H1 (cell line): Measurements from ENCODE around the gene HIBADH. TPM values are rescaled to one million over a fixed set of nuclear protein-coding genes. Genes with fewer than 3 reads are reported as not detected.

Experiments used
- CTCF ChIA-PET: fragments of 300-600 bp; sonication (Branson Sonifier 250); formaldehyde crosslinking; loops from one replicate; lab custom pipeline; 2021; ENCODE audit not compliant: partially characterized antibody; lab: Charles Lee
- POLR2A ChIA-PET: fragments of 300-600 bp; sonication (Branson Sonifier 250); formaldehyde crosslinking; loops from one replicate; lab custom pipeline; 2021; ENCODE audit warnings: inconsistent platforms; ENCODE audit not compliant: partially characterized antibody; lab: Charles Lee
- DNase-seq, 2 experiments: peaks; one replicate each; pipeline versions ENCODE4 v3.0.0 to v3.0.0-alpha.2; 2010 to 2022; ENCODE audit warnings: low spot score in 2 of 2, low read depth in 1 of 2, mixed read lengths in 1 of 2
- FAIRE-seq: peaks from 2 replicates; lab custom pipeline; 2011; peaks lifted over from hg19 to GRCh38; lab: Jason Lieb, UNC
- H2AFZ ChIP-seq: 2 replicates; pipeline ENCODE4 v1.8.1; 2012; ENCODE audit warnings: low read length, inconsistent platforms
- H2AK5ac ChIP-seq: 2 replicates; pipeline ENCODE4 v1.6.1; 2013; ENCODE audit warnings: low read depth, low read length
- H2BK120ac ChIP-seq: replicated peaks from 2 replicates; pipeline ENCODE3; 2013; ENCODE audit warnings: low read depth, low read length, inconsistent platforms
- H2BK12ac ChIP-seq: 2 replicates; pipeline ENCODE4 v1.6.1; 2013; ENCODE audit warnings: low read depth, low read length
- H2BK15ac ChIP-seq: 2 replicates; pipeline ENCODE4 v1.6.1; 2013; ENCODE audit warnings: low read length
- H2BK20ac ChIP-seq: 2 replicates; pipeline ENCODE4 v1.6.1; 2013; ENCODE audit warnings: low read length
- H2BK5ac ChIP-seq: 2 replicates; pipeline ENCODE4 v1.6.1; 2013; ENCODE audit warnings: low read depth, low read length
- H3K14ac ChIP-seq: 2 replicates; pipeline ENCODE4 v1.6.1; 2013; ENCODE audit warnings: inconsistent platforms; ENCODE audit not compliant: insufficient read length
- H3K18ac ChIP-seq: 2 replicates; pipeline ENCODE4 v1.6.1; 2013; ENCODE audit warnings: low read length; ENCODE audit errors: extremely low read depth
- H3K23ac ChIP-seq: 2 replicates; pipeline ENCODE4 v1.6.1; 2013; ENCODE audit warnings: inconsistent platforms; ENCODE audit not compliant: insufficient read length
- H3K23me2 ChIP-seq: 2 replicates; pipeline ENCODE4 v1.6.1; 2013; ENCODE audit warnings: low read depth, low read length
- H3K27ac ChIP-seq: 2 replicates; pipeline ENCODE4 v1.6.1; 2011; ENCODE audit warnings: low read depth, low read length, inconsistent platforms
- H3K27me3 ChIP-seq, 4 experiments: replicated peaks in 1 of 4; 1 replicate in 1 of 4; 2 replicates in 3 of 4; pipeline versions ENCODE4 v1.6.1 to v1.8.1; 2011 to 2013; ENCODE audit warnings: low read length in 3 of 4, mild to moderate bottlenecking in 3 of 4, inconsistent platforms in 2 of 4, mixed read lengths in 2 of 4, moderate library complexity in 1 of 4; ENCODE audit not compliant: control insufficient read depth in 3 of 4, insufficient read depth in 3 of 4; ENCODE audit errors: extremely low read depth in 1 of 4
- H3K36me3 ChIP-seq, 4 experiments: 2 replicates each; pipeline versions ENCODE4 v1.6.1 to v1.8.1; 2011 to 2013; ENCODE audit warnings: mild to moderate bottlenecking in 4 of 4, low read length in 3 of 4, moderate library complexity in 2 of 4, control low read depth in 1 of 4, inconsistent platforms in 1 of 4; ENCODE audit not compliant: insufficient read depth in 4 of 4, control insufficient read depth in 2 of 4
- H3K4ac ChIP-seq: replicated peaks from 2 replicates; pipeline ENCODE3; 2013; ENCODE audit warnings: low read length, low read depth, mixed read lengths, inconsistent platforms; ENCODE audit not compliant: insufficient read length
- H3K4me1 ChIP-seq, 4 experiments: replicated peaks in 1 of 4; 1 replicate in 1 of 4; 2 replicates in 3 of 4; pipeline versions ENCODE4 v1.6.1 to v1.8.1; 2011 to 2013; ENCODE audit warnings: low read length in 3 of 4, inconsistent platforms in 2 of 4, mixed read lengths in 1 of 4; ENCODE audit not compliant: insufficient read depth in 4 of 4, control insufficient read depth in 3 of 4
- H3K4me2 ChIP-seq, 2 experiments: 2 replicates each; pipeline versions ENCODE4 v1.6.1 to v1.8.1; 2011 to 2013; ENCODE audit warnings: low read depth in 2 of 2, low read length in 2 of 2, control low read depth in 1 of 2, inconsistent platforms in 1 of 2, mild to moderate bottlenecking in 1 of 2; ENCODE audit not compliant: insufficient read depth in 1 of 2
- H3K4me3 ChIP-seq, 4 experiments: fragments of 200-600, 300-600 bp in 1 of 4; sonication (generic), shearing (Covaris generic), sonication (Bioruptor Twin) in 1 of 4; 2 replicates each; pipeline versions ENCODE4 v1.5.1 to v1.8.1; 2011 to 2016; ENCODE audit warnings: low read length in 4 of 4, low read depth in 3 of 4, control low read depth in 2 of 4, inconsistent platforms in 2 of 4, mild to moderate bottlenecking in 2 of 4, mixed read lengths in 1 of 4, moderate library complexity in 1 of 4; ENCODE audit not compliant: insufficient read depth in 2 of 4; ENCODE audit errors: extremely low read depth in 1 of 4
- H3K56ac ChIP-seq: replicated peaks from 2 replicates; pipeline ENCODE3; 2013; ENCODE audit warnings: low read depth, mild to moderate bottlenecking, mixed read lengths, low read length, inconsistent platforms; ENCODE audit not compliant: insufficient read length
- H3K79me1 ChIP-seq: 2 replicates; pipeline ENCODE4 v1.6.1; 2013; ENCODE audit warnings: low read depth, low read length, control low read depth
- H3K79me2 ChIP-seq, 2 experiments: 2 replicates each; pipeline versions ENCODE4 v1.6.1 to v1.8.1; 2012 to 2013; ENCODE audit warnings: low read length in 2 of 2, mild to moderate bottlenecking in 2 of 2, inconsistent platforms in 1 of 2; ENCODE audit not compliant: insufficient read depth in 2 of 2, control insufficient read depth in 1 of 2
- H3K9ac ChIP-seq, 4 experiments: replicated peaks in 1 of 4; 1 replicate in 1 of 4; 2 replicates in 3 of 4; pipeline versions ENCODE4 v1.6.1 to v1.8.1; 2011 to 2013; ENCODE audit warnings: low read depth in 3 of 4, low read length in 3 of 4, control low read depth in 2 of 4, mild to moderate bottlenecking in 2 of 4, moderate library complexity in 2 of 4, inconsistent platforms in 1 of 4; ENCODE audit errors: extremely low read depth in 1 of 4
- H3K9me3 ChIP-seq, 2 experiments: 2 replicates each; pipeline versions ENCODE4 v1.6.1 to v1.8.1; 2012 to 2013; ENCODE audit warnings: mild to moderate bottlenecking in 2 of 2, moderate library complexity in 2 of 2, control low read depth in 1 of 2, inconsistent platforms in 1 of 2, low read depth in 1 of 2, low read length in 1 of 2, mixed read lengths in 1 of 2; ENCODE audit not compliant: insufficient read depth in 2 of 2
- H4K20me1 ChIP-seq, 2 experiments: replicated peaks in 1 of 2; 2 replicates each; pipeline versions ENCODE3 to v1.8.1; 2011 to 2013; ENCODE audit warnings: inconsistent platforms in 2 of 2, low read length in 2 of 2, mild to moderate bottlenecking in 1 of 2; ENCODE audit not compliant: insufficient read depth in 2 of 2, control insufficient read depth in 1 of 2
- H4K5ac ChIP-seq: 2 replicates; pipeline ENCODE4 v1.6.1; 2013; ENCODE audit warnings: low read length, low read depth, mixed read lengths, inconsistent platforms; ENCODE audit not compliant: insufficient read length
- H4K8ac ChIP-seq: 2 replicates; pipeline ENCODE4 v1.8.0; 2013; ENCODE audit warnings: mild to moderate bottlenecking, moderate library complexity, low read length, inconsistent platforms; ENCODE audit not compliant: insufficient read depth; ENCODE audit errors: extremely low read depth
- H4K91ac ChIP-seq: replicated peaks from 2 replicates; pipeline ENCODE3; 2013; ENCODE audit warnings: low read length, mixed read lengths, inconsistent platforms; ENCODE audit not compliant: insufficient read length
- BCL11A ChIP-seq, 2 experiments: IDR thresholded peaks; one replicate each; pipeline ENCODE4 v1.6.1; 2011; ENCODE audit warnings: low read depth in 2 of 2, low read length in 2 of 2, mild to moderate bottlenecking in 2 of 2
- TAF7 ChIP-seq: optimal IDR thresholded peaks from 2 replicates; pipeline ENCODE3; 2011; ENCODE audit warnings: low read depth, mild to moderate bottlenecking, inconsistent platforms, low read length, moderate library complexity, borderline replicate concordance
- ZNF274 ChIP-seq: IDR thresholded peaks from 2 replicates; pipeline ENCODE4 v1.7.0; 2012; ENCODE audit warnings: low read length, borderline replicate concordance; ENCODE audit errors: extremely low read depth
- WGBS, 2 experiments: shearing (Covaris generic) in 1 of 2; methylation state at CpG; one replicate each; pipeline versions ENCODE4 v1.1.6 to v1.1.7; 2013 to 2015; ENCODE audit warnings: low lambda C conversion rate in 2 of 2, mixed read lengths in 2 of 2, inconsistent platforms in 1 of 2, low coverage in 1 of 2, missing lambda C conversion rate in 1 of 2; ENCODE audit not compliant: insufficient replicate concordance in 2 of 2, insufficient coverage in 1 of 2, insufficient read length in 1 of 2; ENCODE audit errors: extremely low coverage in 1 of 2, missing lambda C conversion rate in 1 of 2; 5-methylcytosine and 5-hydroxymethylcytosine counted together
- polyA plus RNA-seq, 7 experiments: library from polyadenylated mRNA; depleted of rRNA in 3 of 7; stranded (reverse) in 5 of 7; unstranded in 2 of 7; fragments of >200 nt in 5 of 7; fragments of 200-250 nt in 2 of 7; gene quantifications; 1 replicate in 5 of 7; 2 replicates in 1 of 7; 4 replicates in 1 of 7; pipeline versions ENCODE4 v1.2.1 to v1.2.3, GENCODE V29; 2011 to 2013; ENCODE audit warnings: missing spikeins in 2 of 7, mixed read lengths in 2 of 7
- total RNA-seq: library from RNA; stranded (reverse); fragmentation: NEBNext Ultra II Directional; extraction: Animal tissue kit (Norgen Biotek cat#: 25700); gene quantifications from 2 replicates; pipeline ENCODE4 v1.2.1, GENCODE V29; 2021

Gene HIBADH
- total and polyA plus RNA-seq, 2 of the 8 experiments (the other 6 are each of a cell fraction or from before 2014, with no cell fraction given) = 30.1 to 39.5 TPM

- no peak overlapping the region for H3K4me2 ChIP-seq
- H3K4me1 ChIP-seq = peaks cover 0 to 8% (median 2%) of the 10 kb centered on the region in 4 experiments; a peak in 2 of 7 replicates
- H3K56ac ChIP-seq = no peak overlapping the region
- ChIA-PET CTCF (interaction anchor here (0.8 to 1.5 kb wide), 3 partner anchors 24 to 321 kb away, joined by 3 read pairs; no protein-coding TSS in a partner anchor), POLR2A (no interaction called here)
- H3K23ac ChIP-seq = no peak overlapping the region
- H3K27ac ChIP-seq = no peak overlapping the region
- no peak overlapping the region for H2BK120ac ChIP-seq
- FAIRE-seq = no peak
- no peak overlapping the region for H2BK20ac ChIP-seq
- H3K27me3 ChIP-seq = no peaks in the 10 kb centered on the region; a peak in 2 of 7 replicates
- WGBS, 2 experiments = 89% methylated on average over 9 of the region's 9 CpGs; no CpG with 5 or more reads in 1 of the 2 experiments
- no peak overlapping the region for H3K4me3 ChIP-seq
- no peaks in the 10 kb centered on the region for H3K79me1 ChIP-seq
- H3K23me2 ChIP-seq = no peaks in the 10 kb centered on the region
- DNase-seq = no peak
- H2BK12ac ChIP-seq = no peak overlapping the region
- H2BK5ac ChIP-seq = no peak overlapping the region
- H2AK5ac ChIP-seq = no peak overlapping the region
- no peak overlapping the region for H4K91ac ChIP-seq
- no peaks in the 10 kb centered on the region for H4K20me1 ChIP-seq
- no peak overlapping the region for H4K5ac ChIP-seq
- H3K4ac ChIP-seq = no peak overlapping the region
- H3K9me3 ChIP-seq = no peaks in the 10 kb centered on the region
- H4K8ac ChIP-seq = no peak overlapping the region
- H3K36me3 ChIP-seq = peaks cover 0 to 7% (median 1%) of the 10 kb centered on the region in 4 experiments; a peak in 2 of 8 replicates
- H3K18ac ChIP-seq = no peak overlapping the region
- H3K9ac ChIP-seq = no peak overlapping the region
- H2AFZ ChIP-seq = no peak overlapping the region
- H3K14ac ChIP-seq = no peak overlapping the region
- no peak overlapping the region for H2BK15ac ChIP-seq
- H3K79me2 ChIP-seq = no peaks in the 10 kb centered on the region
- no peak for TF ChIP-seq ZNF274
- no peak for TF ChIP-seq BCL11A (IDR thresholded peaks at IDR 0.05; ENCODE audit: low read depth in 2 of 2, low read length in 2 of 2)
- no peak for TF ChIP-seq TAF7
Observed at GRCh38 chr7:27519793-27520469, 142.8 kb downstream of the HIBADH start.
